Breast epithelium (tissue), 3 donors: Measurements from ENCODE around the gene TRIM54.

Source experiments
- POLR2A ChIP-seq: fragments of 450-650 bp; IDR thresholded peaks from one replicate; pipeline ENCODE4 v1.6.1; 2016; ENCODE audit warnings: antibody characterized with exemption, mild to moderate bottlenecking, moderate library complexity
- POLR2AphosphoS5 ChIP-seq, 3 donors: sonication (generic); formaldehyde crosslinking; IDR thresholded peaks; one replicate each; pipeline ENCODE4 v1.6.1; 2017; ENCODE audit warnings: antibody characterized with exemption in 3 of 3
- TF ChIP-seq, protein P1 (sequence below), 3 donors: fragments of 450-650 bp; IDR thresholded peaks; one replicate each; pipeline ENCODE4 v1.5.1; 2016 to 2017; ENCODE audit warnings: antibody characterized with exemption in 3 of 3, mild to moderate bottlenecking in 3 of 3, moderate library complexity in 3 of 3

DNA sequence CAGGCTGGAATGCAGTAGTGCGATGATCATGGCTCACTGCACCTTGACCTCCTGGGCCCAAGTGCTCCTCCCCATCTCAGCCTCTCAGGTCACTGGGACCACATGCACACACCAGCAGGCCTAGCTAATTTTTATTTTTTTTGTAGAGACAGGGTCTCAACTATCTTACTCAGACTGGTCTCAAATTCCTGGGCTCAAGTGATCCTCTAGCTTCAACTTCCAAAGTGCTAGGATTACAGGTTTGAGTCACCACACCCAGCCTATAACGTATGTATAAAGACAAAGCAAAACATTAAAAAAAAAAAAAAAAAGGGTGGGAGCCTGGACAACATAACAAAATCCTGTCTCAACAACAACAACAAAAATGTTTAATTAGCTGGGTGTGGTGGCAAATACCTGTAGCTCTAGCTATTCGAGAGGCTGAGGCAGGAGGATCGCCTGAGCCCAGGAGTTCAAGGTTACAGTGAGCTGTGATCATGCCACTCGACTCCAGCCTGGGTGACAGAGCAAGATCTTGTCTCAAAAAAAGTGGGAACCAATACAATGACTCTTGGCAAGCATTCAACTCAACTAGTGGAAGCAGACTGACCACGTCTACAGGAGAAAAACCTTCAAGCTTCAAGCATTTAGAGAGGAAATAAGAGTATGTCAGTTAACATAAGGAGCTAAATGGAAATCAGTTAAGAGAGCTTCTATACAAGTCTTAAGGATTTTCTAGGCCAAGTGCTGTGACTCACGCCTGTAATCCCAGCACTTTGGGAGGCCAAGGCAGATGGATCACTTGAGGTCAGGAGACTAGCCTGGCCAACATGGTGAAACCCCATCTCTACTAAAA, 71.8 kb downstream of the TRIM54 start:
- TF ChIP-seq, protein P1, sequence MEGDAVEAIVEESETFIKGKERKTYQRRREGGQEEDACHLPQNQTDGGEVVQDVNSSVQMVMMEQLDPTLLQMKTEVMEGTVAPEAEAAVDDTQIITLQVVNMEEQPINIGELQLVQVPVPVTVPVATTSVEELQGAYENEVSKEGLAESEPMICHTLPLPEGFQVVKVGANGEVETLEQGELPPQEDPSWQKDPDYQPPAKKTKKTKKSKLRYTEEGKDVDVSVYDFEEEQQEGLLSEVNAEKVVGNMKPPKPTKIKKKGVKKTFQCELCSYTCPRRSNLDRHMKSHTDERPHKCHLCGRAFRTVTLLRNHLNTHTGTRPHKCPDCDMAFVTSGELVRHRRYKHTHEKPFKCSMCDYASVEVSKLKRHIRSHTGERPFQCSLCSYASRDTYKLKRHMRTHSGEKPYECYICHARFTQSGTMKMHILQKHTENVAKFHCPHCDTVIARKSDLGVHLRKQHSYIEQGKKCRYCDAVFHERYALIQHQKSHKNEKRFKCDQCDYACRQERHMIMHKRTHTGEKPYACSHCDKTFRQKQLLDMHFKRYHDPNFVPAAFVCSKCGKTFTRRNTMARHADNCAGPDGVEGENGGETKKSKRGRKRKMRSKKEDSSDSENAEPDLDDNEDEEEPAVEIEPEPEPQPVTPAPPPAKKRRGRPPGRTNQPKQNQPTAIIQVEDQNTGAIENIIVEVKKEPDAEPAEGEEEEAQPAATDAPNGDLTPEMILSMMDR (IDR thresholded peaks at IDR 0.05) = no peak
- no peak for TF ChIP-seq POLR2AphosphoS5 (IDR thresholded peaks at IDR 0.05)
- TF ChIP-seq POLR2A = no peak
